Stimulated activated CD4-positive, alpha-beta T cell treated with anti-CD3 and anti-CD28 coated beads, Interleukin-2, amount 100 ng/mL, for 48 hours (primary cell): ENCODE measurements around the gene IRX6.

Source experiments
- DNase-seq, 2 donors: peaks; one replicate each; pipeline ENCODE4 v3.0.0-alpha.2; 2020

IRX6 gene

DNA sequence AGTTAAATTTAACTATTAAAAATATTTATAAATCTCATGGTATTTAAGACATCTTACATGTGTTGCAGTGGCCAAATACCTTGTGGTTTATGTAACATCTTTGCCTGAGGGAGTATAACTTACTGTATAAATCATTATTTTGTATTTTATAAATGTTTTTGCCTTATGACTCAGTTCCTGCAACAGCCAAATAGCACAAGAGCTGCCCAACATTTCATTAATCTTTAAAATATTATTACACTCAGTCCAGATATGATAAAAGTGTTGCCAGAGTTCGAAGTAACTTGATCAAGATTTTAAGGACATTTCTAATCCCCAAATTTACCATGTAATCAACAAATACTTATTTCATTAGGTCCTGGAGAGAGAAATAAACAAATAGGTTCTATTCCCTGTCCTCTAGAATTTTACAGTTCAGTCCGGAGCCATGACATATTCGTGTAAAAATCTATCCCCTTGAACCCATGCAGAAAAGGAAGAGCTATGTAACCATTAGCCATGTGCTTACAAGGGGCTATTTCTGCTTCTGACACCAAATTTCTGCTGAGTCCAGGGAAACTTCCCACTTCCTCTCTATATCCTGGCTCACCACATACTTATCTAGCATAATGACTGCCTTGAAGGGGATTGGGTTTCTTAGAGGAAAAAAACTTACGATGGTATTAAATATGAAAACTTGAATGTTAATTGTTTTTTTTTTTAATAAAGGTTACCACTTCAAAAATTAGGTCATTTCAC, 44.0 kb downstream of the IRX6 start:
- DNase-seq: no peak

DNA sequence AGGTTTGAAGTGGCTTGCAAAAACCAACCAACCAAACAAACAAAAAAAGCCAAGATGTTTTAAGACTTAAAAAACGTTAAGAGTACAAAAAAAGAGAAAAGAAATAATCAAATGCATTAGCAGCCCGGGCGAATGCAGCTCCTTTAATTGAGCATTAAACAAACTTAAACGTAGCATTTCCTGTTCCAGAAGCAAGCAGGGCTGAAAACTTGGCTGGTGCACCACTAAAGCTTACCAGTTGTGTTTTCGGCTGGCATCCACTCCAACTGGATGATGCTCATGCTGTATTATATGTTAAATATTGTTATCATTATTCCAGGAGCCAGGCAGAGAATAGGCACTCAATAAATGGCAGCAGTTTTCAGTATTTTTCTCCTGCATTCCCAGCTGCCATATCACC, 45.1 kb downstream of the IRX6 start:
- DNase-seq: no peak

DNA sequence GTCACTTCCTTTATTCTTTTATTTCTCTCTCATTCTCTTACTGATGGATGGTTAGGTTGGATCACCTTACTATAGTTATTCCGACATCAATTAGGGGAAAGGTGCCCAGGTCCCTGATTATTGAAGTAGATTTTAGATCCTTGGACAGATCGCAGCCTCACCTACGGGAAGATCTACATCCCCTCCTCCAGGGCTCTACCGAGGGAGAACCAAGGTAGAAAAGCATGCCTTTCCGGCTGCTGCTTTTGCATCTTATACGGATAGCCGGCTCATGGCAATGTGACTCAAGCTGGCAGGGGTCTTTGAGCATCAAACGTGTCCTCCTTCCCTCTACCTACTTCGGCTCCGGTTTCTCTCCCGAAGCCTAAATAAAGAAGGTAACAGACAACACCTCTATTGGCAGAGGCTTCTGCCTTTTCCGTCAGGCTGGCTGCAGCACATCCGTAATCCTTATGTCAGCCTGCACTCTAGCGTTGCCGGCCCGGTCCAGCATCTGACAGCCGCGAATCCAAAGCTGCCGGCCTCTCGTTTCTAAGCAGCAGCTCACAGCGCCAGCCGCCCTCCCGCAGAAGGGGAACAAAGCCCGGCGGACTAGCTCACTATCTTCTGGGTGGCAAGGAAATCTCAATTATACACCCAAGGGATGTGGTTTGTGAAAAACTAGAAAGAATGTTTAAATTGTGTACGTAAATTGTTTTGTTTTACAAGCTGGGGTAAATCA, 46.9 kb downstream of the IRX6 start:
- peak in 1 of 2 donors; percentile 2 for DNase-seq

DNA sequence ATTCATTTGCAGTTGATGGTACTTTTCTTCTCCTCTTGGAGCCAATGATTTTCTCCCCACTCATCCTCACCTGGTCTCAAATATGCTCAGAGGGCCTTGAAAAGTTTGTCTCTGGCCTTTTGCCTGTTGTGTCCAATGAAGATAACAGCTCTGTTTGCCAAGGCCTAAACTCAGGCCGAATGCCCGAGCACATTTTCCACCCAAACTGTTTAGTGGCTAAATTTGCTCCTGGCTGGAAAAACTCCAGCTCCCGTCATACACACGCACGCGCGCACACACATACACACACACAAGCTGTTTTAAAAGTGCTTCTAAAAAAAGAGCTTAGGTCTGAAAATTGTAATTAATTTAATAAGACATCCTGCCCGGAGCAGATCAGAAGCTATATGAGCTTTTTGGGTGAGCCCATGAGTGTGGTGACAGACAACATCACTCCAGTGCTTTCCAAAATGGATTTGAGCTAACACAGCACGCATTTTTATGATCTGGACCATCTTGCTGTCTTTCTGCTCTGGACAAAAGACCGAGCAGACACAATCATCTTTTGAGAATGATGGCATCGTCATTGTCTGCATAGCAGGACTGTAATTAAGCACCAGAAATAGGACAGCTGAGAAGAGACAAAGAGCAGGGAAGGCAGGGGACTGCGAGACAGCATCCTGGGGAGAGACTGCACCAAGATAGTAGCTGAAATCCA, 48.9 kb downstream of the IRX6 start:
- no peak for DNase-seq

DNA sequence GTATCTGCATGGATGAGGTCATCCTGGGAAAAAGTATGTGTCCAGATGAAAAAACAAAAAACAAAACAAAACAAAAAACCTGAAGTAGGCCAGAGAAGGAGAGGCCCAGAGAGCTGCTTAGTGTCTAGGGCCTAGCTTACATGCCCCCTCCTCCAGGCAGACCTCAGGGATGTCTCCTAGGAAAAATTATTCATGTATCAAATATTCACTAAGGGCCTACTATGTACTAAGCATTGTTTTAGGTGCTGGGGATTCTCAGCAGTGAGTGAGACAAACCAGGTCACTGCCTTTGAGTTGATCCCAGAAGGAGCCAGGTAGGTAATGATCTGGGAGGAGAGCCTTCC, 49.5 kb downstream of the IRX6 start:
- DNase-seq: no peak

DNA sequence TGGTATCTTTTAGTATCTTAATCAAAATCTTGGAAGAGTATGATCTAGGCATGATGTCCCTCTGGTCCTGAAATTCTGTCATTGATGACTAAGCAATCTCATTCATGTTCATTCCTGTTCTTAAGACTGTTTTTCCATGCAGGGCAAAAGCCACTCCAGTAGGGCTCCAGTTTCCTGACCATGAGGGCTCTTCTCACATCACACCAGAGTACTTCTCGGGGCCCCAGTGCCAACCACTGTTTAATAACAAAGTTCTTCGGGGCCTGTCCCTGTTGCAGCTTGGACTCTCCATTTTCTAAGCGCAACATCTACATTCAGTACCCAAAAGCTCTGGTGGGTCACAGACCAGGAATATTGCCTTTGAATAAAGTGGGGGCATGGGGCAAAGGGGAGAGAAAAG, 52.0 kb downstream of the IRX6 start:
- DNase-seq: no peak

DNA sequence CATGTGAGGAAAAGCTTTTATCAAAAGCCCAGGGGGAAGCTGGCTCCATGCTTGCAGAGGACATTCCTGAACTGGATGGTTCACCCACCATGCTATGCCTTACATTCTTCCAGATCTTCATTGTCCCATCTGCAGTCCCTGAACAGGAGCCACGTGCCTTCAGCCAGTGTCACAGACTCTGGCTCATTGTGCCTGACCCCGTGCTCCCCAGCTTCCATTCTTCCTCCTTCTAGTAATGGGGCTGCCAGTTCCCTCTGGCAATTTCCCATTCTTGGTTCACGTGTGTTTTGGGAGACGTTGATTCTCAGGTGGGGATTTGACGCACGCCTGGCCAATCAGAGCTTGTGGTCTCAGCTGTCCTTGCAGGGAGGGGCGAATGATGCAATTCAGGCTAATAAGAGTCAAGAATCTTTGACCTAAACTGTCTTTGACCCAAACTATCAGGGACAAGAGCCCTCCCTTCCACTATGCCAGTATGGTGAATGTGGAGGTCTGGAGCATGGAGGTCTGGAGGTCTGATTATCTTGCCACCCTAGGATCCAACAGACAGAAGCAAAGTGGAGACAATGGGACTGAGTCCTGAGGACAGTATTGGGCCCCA, 52.7 kb downstream of the IRX6 start:
- no peak for DNase-seq

DNA sequence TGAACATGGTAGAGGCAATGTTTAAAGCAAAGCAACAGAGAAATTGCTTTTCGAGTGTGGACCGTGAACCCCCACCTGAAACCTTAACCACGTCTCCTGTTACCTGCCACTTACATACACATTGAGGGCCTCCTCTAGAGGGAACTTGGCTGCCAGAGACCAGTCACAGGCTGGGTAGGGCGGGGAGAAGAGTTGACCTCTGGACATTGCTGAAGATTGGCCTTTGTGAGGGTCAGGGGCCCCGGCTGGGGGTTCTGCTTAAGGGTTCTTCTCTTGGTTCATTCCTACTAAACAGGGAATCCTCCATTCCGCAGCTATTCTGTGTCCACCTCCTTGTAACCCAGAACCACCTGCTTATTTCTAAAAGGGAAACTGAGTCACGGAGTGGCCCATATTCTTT, 53.8 kb downstream of the IRX6 start:
- DNase-seq: no peak

DNA sequence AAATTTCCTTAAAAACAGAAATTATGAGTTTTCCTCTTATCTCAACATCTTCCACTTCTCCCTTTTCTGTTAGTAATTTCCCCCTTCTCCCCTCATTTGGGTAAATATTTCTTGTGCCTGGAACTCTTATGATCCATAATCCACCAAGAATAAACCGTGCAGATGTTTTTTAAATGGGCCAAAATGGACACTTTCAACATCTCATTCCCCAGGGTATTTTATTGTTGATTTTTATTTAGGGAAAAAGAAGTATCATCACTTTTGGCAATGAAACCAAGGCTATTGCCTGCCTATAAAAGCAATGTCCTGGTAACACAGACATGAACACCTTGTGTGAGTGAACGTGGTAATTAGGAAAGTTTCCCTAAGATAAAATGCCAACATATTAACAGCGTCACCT, 54.6 kb downstream of the IRX6 start:
- DNase-seq: no peak

DNA sequence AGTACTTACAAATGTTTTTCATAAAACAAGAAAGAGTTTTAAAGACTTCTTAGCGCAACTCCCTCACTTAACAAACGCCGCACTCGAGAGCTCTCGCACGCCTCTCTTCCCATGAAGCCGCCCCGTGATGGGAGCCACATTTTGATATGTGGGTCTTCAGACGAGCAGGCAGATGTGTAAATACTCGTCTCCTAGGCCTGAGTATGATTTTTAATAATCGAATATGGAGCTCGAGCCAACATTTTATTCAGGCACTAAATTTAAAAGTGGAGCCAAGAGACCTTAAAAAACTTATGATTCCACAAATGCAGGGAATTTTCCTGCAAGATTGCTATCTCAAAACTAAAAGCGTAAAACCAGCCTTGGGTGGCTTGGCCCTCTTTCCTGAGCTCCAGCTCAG, 55.4 kb downstream of the IRX6 start:
- DNase-seq: no peak

DNA sequence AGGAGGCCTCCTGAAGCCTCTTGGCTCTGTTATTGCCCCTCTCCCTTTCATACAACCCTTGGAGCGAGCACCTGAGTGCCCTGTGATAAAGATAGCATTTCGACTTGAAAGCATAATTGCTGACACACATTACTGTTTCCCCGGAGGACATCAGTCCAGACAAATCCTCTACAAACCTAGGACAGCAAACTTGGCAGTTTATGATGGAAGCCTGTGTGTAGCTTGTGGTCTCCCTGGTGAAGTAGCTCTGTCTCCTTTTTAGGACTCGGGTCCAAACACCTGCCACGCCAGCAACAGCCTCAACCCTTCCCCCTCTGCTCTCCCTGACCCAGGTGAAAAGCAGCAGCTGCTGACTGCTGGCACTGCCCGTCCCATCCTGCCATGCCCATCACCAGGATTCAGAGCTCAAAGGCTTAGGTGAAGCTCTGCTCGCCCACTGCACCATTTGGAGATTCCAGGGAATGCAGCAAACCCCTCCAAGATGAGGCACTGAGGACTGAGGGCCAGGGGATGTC, 55.9 kb downstream of the IRX6 start:
- DNase-seq: no peak
